H1 (cell line): Measurements from ENCODE around the gene ACTR2. TPM values are rescaled to one million over a fixed set of nuclear protein-coding genes. Genes with fewer than 3 reads are reported as not detected.

Experiments used
- POU5F1 ChIP-seq: IDR thresholded peaks from 2 replicates; pipeline ENCODE4 v1.6.1; 2011; ENCODE audit warnings: low read depth, mild to moderate bottlenecking, low read length, moderate library complexity
- RFX5 ChIP-seq: IDR thresholded peaks from 2 replicates; pipeline ENCODE4 v1.6.1; 2011; ENCODE audit warnings: low read depth, low read length, improper control_type of control experiment, borderline replicate concordance
- polyA plus RNA-seq, 7 experiments: library from polyadenylated mRNA; depleted of rRNA in 3 of 7; stranded (reverse) in 5 of 7; unstranded in 2 of 7; fragments of >200 nt in 5 of 7; fragments of 200-250 nt in 2 of 7; gene quantifications; 1 replicate in 5 of 7; 2 replicates in 1 of 7; 4 replicates in 1 of 7; pipeline versions ENCODE4 v1.2.1 to v1.2.3, GENCODE V29; 2011 to 2013; ENCODE audit warnings: missing spikeins in 2 of 7, mixed read lengths in 2 of 7
- total RNA-seq: library from RNA; stranded (reverse); fragmentation: NEBNext Ultra II Directional; extraction: Animal tissue kit (Norgen Biotek cat#: 25700); gene quantifications from 2 replicates; pipeline ENCODE4 v1.2.1, GENCODE V29; 2021

Gene ACTR2
- total and polyA plus RNA-seq, 2 of the 8 experiments (the other 6 are each of a cell fraction or from before 2014, with no cell fraction given), result 28.3 to 171 TPM

- TF ChIP-seq POU5F1 (no peak), RFX5 (no peak)
Measured at GRCh38 chr2:65231892-65232477, 4.4 kb downstream of the ACTR2 start (continued).
